Measurements from ENCODE around the gene ROBO1.

DNA sequence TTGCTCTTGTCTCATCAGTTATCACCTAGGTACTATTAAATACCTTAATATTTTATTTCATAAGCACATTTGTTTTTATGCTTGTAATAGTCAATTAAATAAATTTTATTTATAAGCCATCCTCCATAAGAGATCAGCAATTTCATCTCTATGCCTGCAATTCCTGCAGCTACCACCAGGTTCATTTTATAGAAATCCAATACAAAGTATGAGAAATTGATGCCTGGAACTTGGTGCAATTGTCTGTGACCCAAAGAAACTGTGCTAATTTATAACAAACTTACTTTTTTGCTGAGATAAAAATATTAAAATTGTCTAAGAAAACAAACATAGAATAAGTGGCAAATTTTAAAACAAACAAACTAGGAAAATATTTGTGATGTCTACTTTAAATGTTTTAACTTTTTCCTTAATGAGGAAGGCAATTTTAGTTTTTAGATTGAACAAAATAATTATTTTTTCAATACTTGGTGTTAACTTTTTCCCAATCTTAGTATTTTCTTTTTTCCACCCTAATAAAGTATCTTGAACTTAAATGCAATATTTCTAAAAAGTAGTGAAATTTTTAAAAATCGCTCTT is 1026.6 kb downstream of the ROBO1 start:
- TF ChIP-seq POLR2A (IDR thresholded peaks at IDR 0.05; ENCODE audit: low read length) (no peak), GATA1 (IDR thresholded peaks at IDR 0.05; ENCODE audit: low read depth, low read length) (no peak)
